ENCODE measurements around the gene CXXC5. TPM values are rescaled to one million over a fixed set of nuclear protein-coding genes. Genes with fewer than 3 reads are reported as not detected.

The CXXC5 gene
- total RNA-seq, 1 donor from 2014 or later: 37.3 TPM

DNA sequence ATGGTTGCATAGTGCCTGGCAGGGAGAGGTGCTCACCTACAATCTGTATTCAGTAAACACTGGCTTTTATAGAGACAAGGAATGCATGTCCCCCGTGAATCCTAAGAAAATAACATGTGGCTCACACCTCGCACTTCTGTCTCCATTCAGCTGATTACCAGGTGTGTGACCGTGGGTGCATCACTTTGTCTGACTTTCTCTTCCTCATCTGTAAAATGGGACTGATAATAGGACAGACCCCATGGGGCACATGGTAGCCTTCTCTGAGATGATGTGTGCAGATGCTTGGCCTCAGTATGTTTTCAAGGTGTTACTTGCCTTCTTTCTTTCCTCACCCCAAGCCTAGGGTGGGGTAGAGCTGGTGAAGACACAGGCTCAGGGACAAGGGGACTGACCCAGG, 6.3 kb downstream of the CXXC5 start:
- H3K4me3 Mint-ChIP-seq (ENCODE audit: unreplicated experiment): no peak overlapping the region
- H3K36me3 Mint-ChIP-seq (ENCODE audit: low read depth, unreplicated experiment): no peaks in the 10 kb centered on the region
- peak overlapping the region; percentile 20 for H3K27ac Mint-ChIP-seq (ENCODE audit: unreplicated experiment)
- H3K27me3 Mint-ChIP-seq (ENCODE audit: unreplicated experiment): peaks cover 10% of the 10 kb centered on the region
- peaks cover 74% of the 10 kb centered on the region for H3K4me1 Mint-ChIP-seq (ENCODE audit: unreplicated experiment)
- no peak for DNase-seq (ENCODE audit: low spot score)
- TF ChIP-seq, protein P1, sequence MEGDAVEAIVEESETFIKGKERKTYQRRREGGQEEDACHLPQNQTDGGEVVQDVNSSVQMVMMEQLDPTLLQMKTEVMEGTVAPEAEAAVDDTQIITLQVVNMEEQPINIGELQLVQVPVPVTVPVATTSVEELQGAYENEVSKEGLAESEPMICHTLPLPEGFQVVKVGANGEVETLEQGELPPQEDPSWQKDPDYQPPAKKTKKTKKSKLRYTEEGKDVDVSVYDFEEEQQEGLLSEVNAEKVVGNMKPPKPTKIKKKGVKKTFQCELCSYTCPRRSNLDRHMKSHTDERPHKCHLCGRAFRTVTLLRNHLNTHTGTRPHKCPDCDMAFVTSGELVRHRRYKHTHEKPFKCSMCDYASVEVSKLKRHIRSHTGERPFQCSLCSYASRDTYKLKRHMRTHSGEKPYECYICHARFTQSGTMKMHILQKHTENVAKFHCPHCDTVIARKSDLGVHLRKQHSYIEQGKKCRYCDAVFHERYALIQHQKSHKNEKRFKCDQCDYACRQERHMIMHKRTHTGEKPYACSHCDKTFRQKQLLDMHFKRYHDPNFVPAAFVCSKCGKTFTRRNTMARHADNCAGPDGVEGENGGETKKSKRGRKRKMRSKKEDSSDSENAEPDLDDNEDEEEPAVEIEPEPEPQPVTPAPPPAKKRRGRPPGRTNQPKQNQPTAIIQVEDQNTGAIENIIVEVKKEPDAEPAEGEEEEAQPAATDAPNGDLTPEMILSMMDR (IDR thresholded peaks at IDR 0.05; ENCODE audit: unreplicated experiment): no peak
- no peaks in the 10 kb centered on the region for H3K9me3 Mint-ChIP-seq (ENCODE audit: unreplicated experiment)

- peak overlapping the region; percentile 72 for H3K27ac Mint-ChIP-seq (ENCODE audit: unreplicated experiment)
- H3K4me3 Mint-ChIP-seq (ENCODE audit: unreplicated experiment): peak overlapping the region; percentile 26
- H3K4me1 Mint-ChIP-seq (ENCODE audit: unreplicated experiment): peaks cover 74% of the 10 kb centered on the region
- TF ChIP-seq, protein P1 (IDR thresholded peaks at IDR 0.05; ENCODE audit: unreplicated experiment): no peak
- no peaks in the 10 kb centered on the region for H3K36me3 Mint-ChIP-seq (ENCODE audit: low read depth, unreplicated experiment)
- H3K9me3 Mint-ChIP-seq (ENCODE audit: unreplicated experiment): no peaks in the 10 kb centered on the region
- H3K27me3 Mint-ChIP-seq (ENCODE audit: unreplicated experiment): peaks cover 8% of the 10 kb centered on the region
- DNase-seq (ENCODE audit: low spot score): no peak
Measured at GRCh38 chr5:139654871-139655491, 6.8 kb downstream of the CXXC5 start.

DNA sequence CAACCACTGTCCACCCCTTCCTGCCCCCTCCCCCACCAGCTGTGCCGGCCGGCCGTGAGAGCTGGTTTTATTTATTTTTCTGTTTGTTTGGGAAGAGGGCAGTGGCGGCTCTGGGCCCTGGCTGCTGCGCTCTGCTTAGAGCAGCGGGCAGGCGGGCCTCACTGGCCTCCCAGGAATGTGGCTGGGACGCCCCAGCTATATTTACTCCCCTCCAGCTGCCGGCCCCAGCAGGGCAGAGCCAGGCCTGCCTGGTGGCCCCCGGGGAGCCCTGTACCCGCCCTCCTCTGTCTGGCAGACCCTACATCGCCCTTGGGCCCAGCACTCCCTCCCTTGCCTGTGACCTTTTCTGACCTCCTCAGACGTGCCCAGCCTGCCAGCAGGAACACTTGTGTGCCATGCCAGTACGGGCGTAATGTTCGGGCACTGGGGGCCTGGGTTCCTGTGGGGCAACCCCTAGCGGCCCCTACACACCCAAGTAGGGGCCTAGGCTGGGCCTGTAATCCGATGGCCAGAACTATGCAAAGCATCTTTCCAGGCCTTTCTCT, 7.7 kb downstream of the CXXC5 start:
- TF ChIP-seq, protein P1 (IDR thresholded peaks at IDR 0.05; ENCODE audit: unreplicated experiment): no peak
- Mint-ChIP-seq H3K4me3 (ENCODE audit: unreplicated experiment) (peak overlapping the region; percentile 26), H3K27ac (ENCODE audit: unreplicated experiment) (peak overlapping the region; percentile 77), H3K27me3 (ENCODE audit: unreplicated experiment) (peaks cover 8% of the 10 kb centered on the region), H3K9me3 (ENCODE audit: unreplicated experiment) (no peaks in the 10 kb centered on the region), H3K36me3 (ENCODE audit: low read depth, unreplicated experiment) (no peaks in the 10 kb centered on the region), H3K4me1 (ENCODE audit: unreplicated experiment) (peaks cover 78% of the 10 kb centered on the region)
- peak; percentile 43 for DNase-seq (ENCODE audit: low spot score)

DNA sequence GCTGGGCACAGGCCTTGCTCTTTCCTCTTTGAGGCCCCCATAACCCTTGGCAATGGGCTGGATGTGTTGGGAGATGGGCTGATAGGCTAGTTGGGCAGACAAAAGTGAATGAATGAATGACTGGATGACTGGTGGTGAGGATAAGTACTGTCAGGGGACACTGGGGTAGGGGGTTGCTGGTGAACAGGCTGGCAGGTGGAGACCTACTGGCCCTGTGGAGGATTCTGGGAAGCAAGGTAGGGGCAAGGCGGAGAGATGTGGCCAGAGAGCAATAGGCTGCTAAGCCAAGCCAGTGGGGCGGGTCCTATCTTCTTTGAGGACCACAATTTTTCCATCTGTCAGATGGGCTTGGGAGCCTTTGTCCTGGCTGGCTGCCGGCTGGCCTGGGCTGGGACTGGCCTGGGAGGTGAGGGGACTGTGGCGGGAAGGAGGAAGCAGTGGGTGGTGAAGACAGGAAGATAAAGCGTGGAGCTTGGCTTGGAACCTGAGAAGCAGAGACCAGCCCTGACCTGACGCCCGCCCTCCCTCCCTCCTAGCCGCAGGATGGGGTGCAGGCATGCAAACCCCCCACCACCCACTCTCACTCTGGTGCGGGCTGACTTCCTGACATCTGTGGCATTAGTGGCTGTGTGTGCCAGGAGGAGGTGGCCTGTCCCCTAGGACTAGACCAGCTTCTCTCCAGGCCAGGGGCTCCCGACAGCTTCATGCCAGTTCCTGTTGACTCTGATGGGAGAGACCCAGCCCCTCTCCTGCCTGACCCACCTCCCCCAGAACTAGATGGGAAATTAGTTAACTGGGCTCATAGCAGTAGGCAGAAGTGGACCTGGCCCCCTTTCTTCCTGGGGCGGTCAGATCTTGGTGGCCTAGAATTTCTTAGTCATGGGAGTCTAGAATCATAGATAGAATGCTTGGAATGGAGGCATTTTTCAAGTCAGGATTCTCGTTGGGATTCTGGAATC, 9.5 kb downstream of the CXXC5 start:
- DNase-seq (ENCODE audit: low spot score): no peak
- Mint-ChIP-seq H3K4me3 (ENCODE audit: unreplicated experiment) (peak overlapping the region; percentile 76), H3K36me3 (ENCODE audit: low read depth, unreplicated experiment) (no peaks in the 10 kb centered on the region), H3K27me3 (ENCODE audit: unreplicated experiment) (peaks cover 8% of the 10 kb centered on the region), H3K9me3 (ENCODE audit: unreplicated experiment) (no peaks in the 10 kb centered on the region), H3K27ac (ENCODE audit: unreplicated experiment) (peak overlapping the region; percentile 77), H3K4me1 (ENCODE audit: unreplicated experiment) (peaks cover 72% of the 10 kb centered on the region)
- TF ChIP-seq, protein P1 (IDR thresholded peaks at IDR 0.05; ENCODE audit: unreplicated experiment): no peak

All from endothelial cell (in vitro differentiated cells).